Right ventricle myocardium inferior (tissue), 1 donor: ENCODE results near the gene CBLB. TPM values are rescaled to one million over a fixed set of nuclear protein-coding genes. Genes with fewer than 3 reads are reported as not detected.

ENCODE experiments used
- ATAC-seq: fragments of 200-7000 bp; cut with Tn5 transposase; one replicate; pipeline ENCODE4 v1.9.1; 2020; ENCODE audit warnings: mild to moderate bottlenecking, moderate library complexity
- DNase-seq: peaks from one replicate; pipeline ENCODE4 v3.0.0; 2021; ENCODE audit errors: missing footprints
- intact Hi-C: fragments of 100-400 bp; cut with DNase I; formaldehyde crosslinking; loops from one replicate; pipeline ENCODE4 v1.11.0; 2022
- total RNA-seq: library from RNA; stranded (reverse); fragmentation: NEBNext Ultra II Directional; extraction: Animal tissue kit (Norgen Biotek cat#: 25700); gene quantifications from one replicate; pipeline ENCODE4 v1.2.1, GENCODE V29; 2021
- donor health status: DM: no; HTN: yes; CAD: no; lungs with severe emphysema.

The CBLB gene
- total RNA-seq, 1 donor from 2014 or later = 54.6 TPM

DNA sequence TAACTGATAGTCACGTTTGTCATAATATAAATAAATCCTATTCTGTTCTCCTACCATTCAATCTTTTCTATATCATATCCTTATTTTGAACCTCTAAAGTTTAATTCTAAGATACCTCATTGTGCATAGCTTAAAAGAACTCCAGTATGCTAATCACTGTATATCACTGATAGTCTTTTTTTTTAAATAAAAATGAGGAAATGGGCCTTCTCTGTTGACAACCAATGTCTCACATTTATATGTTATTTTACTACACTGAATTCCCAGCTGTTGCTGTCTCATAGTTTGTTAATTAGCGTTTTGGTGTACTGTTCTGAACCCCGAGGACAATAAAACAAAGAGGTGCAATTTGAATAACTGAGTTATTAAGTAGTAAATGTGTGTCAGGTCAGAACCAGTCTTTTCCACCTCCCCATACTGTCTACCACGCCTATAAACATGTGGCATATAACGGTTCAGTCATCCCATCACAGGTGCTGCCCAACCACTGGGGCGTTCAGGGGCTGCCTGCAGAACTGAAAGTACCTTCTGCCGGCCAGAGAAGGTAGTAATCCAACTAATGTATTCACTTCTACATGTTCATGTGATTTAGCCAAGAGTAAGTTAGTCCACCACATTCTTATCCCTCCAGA, 14.9 kb downstream of the CBLB start:
- intact Hi-C loops = no loop called here
- ATAC-seq = no peak
- DNase-seq = no peak

DNA sequence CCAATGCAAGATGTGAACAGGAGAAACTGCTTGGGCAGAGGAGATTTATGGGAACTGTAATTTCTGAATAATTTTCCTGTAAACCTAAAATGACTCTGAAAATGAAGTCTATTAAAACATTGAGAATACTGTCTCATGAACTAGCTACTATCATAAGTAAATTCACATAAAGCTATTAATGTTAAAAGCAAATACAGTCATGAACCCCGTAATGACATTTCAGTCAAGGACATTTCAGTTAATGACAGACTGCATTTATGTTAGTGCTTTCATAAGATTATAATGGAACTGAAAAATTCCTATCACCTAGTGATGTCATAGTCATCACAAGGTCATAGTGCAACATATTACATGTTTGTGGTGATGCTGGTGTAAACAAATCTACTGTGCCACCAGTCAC, 17.2 kb downstream of the CBLB start:
- ATAC-seq (no peak), DNase-seq (no peak)
- intact Hi-C loops = no loop called here

DNA sequence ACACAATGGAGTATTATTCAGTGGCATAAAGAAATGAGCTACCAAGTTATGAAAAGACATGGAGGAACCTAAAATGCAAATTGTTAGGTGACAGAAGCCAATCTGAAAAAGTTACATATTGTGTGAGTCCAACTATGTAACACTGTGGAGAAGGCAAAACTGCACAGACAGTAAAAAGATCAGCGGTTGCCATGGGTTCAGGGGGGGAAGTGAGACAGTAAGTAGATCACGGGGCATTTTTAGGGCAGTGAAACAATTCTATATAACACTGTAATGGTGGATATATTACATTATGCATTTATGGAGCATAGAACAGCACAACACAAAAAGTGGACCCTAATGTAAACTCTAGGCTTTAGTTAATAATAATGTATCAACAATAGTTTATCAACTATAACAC, 17.6 kb downstream of the CBLB start:
- ATAC-seq (no peak), DNase-seq (no peak)
- intact Hi-C loops = no loop called here

DNA sequence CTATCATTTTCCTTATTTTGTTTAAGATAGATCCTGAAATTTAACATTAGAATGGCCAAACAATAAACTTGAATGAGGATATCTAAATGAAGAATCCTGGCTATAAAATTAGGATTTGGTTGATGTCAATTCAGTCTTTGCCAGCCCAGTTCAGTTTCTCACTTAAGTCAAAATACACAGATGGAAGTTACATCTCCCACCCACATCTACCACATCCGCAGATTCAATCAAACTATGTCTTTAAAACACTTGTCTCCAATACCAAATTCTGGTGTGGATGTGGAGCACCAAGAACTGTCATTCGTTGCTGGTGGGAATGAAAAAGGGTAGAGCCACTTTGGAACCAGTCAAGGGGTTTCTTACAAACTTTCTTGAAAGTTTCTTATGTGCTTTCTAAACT, 18.2 kb downstream of the CBLB start:
- intact Hi-C loops = no loop called here
- ATAC-seq (no peak), DNase-seq (no peak)

DNA sequence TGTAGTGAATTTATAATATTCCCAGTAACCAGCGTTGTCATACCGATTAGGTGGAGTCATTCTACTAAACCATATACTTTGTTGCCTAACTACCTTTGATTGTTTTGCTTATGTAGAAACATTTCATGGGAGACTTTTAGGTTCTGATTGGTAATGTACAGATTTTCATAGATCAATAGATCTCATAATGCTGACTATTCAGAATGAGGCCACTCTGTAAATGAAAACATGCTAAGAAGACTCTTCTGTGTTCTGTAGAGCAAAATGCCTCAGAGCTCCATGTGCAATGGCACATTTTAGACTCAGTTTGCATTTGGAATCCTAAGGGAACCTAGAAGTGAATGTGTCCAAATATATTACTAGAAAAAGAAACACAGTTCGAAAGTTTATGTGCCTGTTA, 20.0 kb downstream of the CBLB start:
- no peak for ATAC-seq
- intact Hi-C loops = no loop called here
- DNase-seq = no peak

DNA sequence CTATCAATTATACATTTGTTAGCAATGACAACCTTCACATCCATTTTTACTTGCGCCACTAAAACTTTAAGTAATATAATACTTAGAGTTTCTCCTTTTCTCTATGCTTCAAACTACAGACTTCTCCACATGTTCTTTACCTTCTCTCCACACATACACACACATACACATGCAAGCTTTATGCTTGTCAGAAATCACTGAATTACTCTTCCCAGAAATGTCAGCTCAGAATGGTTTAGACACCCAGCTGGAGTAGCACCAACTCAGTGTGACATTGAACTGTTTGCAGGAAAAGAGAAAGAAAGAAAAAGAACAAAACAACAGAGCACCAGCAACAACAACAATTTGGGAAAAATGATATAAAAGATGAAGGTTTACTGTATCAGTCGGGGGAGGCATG, 20.9 kb downstream of the CBLB start:
- DNase-seq = no peak
- intact Hi-C loops = no loop called here
- no peak for ATAC-seq

DNA sequence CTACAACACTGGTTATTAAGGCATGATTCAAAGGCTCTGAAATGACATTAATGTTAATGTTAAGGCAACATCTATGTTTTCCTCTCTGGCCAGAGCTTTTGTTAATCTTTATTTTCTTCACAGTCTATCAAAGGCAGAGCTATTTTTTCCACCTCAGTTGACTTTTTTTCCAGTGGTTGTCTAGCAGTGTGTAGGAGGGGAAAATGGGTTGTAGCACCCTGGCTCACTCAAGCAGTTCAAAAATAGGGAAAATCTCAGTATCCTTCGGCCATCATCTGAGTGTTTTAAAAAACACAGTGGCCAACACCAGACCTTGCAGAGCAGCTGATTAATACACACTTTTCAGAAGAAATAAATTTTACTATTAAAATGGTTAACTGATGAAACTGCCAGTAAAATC, 21.4 kb downstream of the CBLB start:
- DNase-seq = no peak
- ATAC-seq = no peak

DNA sequence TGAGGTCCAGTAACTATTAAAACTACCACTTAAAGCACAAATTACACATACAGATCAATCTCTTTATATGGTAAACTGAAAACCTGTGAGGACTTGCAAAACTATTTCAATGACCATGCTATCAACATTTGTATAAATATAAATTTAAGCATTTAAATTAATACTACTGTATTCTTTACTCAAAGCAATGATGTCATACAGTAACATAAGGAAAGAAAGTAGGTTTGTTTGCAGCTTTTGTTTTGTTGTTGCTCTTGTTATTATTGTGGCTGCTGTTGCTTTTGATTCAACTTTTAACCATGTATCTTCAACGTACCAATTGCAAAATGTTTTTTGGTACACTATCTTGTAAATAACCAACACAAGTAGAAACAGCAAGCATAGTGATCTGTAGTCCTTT, 22.0 kb downstream of the CBLB start:
- ATAC-seq (no peak), DNase-seq (no peak)
- intact Hi-C loops = no loop called here

More for the DNA sequence above, 21.4 kb downstream of the CBLB start:
- intact Hi-C loops = no loop called here

DNA sequence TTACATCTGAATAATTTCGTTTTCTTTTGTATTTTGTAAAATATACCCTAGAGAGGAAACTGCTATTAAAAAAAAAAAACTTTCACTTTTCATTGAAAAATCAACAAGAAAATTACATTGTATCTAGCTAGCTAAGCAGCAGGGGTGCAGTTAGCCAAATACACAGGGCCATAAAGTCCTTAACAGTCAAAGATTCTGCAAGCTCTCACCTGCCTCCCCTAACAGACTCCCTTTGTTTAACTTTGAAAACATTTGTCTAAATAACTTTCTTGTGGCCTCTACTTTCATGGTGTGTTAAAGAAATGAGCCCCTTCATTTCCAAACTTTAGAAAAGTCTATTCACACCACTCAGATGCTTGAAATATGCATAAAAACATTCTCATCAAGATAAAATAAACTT, 23.3 kb downstream of the CBLB start:
- ATAC-seq = no peak
- intact Hi-C loops = no loop called here
- DNase-seq = no peak

DNA sequence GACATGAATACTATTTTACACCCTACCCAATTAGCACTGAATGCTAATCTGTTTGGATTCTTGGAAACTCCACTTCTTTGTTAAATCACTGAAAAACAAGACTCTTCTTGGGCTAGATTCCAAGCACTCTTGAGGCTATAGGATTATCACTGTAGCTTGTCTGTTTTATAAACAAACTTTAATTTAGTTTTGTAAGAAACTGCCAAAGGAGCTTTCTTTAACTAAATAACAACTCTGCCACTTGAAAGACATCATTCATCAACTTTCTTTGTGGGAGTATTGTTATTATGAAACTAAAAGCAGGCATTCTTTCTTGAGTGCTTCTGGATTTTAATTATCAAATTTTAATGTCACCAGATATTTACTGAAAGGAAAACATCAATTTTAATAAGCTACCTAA, 24.1 kb downstream of the CBLB start:
- DNase-seq (no peak), ATAC-seq (no peak)
- intact Hi-C loops = no loop called here

DNA sequence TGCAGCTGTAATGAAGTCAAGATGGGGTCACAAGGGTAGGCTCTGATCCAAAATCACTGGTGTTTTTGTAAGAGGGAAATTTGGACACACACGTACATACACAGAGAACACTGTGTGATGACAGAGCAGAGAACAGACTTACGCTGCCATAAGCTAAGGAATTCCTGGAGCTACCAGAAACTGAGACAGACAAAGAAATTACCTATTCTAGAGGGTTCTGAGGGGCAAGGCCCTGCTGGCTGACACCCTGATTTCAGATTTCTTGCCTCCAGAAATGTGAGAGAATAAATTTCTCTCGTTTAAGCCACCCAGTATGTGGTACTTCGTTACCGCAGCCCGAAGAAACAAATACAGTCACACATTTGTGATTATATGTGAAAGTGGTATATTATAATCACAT, 24.8 kb downstream of the CBLB start:
- peak; percentile 86 for ATAC-seq
- DNase-seq = no peak
- intact Hi-C loops = no loop called here

DNA sequence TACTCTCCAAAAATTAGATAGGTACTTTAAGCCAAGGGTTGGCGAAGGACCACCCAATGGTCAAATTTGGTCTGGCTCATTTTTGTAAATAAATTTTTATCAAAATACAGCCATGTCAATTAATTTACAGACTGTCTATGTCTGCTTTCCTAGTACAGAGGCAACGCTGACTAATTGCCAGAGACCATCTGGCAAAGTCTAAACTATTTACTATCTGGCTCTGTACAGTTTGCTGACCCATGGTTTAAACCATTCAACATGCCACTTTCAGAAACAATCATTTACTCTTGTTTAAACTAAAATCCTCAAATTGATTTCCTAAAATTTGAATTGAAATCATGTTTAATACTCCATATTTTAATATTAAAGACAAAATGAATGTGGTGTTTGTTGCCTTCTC, 25.9 kb downstream of the CBLB start:
- intact Hi-C loops = no loop called here
- DNase-seq (no peak), ATAC-seq (no peak)

DNA sequence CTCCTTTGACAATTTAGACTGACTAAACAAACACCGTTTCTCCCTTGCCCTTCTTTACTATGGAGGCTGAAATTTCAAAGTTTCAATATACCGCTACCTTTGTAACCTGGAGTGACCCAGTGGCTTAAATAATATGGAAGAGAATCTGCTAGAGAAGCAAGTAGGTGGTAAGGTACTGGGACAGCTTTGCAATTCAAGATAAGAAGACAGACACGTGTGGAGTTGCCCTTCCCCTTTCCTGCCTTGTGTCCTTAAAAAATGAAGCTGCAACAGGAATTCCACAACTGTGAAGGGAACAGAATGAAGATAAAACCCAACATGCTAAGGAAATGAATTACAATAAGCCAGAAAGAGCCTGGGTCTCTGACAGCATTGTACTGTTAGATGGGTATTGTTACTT, 26.4 kb downstream of the CBLB start:
- no peak for ATAC-seq
- intact Hi-C loops = no loop called here
- no peak for DNase-seq

DNA sequence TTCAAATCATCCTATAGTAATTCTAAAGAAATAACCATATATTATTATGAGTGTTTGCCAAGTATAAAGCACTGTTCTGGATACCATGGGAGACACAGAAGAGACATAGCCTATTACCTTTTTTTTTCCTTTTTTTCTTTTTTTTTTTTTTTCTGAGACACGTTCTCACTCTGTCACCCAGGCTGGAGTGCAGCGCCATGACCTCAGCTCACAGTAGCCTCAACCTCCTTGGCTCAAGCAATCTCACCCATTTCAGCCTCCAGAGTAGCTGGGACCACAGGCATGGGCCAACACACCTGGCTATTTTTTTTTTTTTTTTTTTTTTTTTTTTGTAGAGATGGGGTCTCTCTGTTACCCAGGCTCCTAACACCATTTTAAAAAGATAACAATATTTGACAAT, 30.9 kb downstream of the CBLB start:
- ATAC-seq (no peak), DNase-seq (no peak)
- intact Hi-C loops = no loop called here

DNA sequence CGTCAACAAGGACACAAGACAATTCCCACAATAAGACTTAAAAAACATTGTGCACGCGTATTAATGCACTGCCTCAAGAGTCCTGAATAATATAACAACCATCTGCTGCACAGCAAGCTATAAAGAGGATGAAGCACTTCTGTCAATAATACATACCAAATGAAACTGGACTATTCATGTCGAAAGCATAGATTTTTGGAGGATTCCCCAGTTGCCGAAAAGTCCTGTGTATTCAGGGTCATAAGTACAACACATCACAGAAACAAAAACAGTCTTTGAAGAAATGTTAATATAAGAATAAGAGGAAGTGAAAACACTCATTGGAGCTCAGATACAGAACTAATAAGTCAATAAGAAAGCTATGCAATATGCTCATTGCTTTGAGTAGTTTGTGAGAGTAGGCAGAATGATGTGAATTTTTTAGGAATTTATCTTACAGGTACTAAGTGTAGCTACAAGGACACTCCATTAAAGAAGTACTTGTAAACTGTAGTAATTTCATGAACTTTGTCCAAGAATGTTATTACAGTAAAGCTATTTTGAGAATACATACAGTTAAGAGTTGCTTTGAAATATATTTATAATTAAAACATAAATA, 31.6 kb downstream of the CBLB start:
- DNase-seq = no peak
- no peak for ATAC-seq
- intact Hi-C loops = no loop called here

DNA sequence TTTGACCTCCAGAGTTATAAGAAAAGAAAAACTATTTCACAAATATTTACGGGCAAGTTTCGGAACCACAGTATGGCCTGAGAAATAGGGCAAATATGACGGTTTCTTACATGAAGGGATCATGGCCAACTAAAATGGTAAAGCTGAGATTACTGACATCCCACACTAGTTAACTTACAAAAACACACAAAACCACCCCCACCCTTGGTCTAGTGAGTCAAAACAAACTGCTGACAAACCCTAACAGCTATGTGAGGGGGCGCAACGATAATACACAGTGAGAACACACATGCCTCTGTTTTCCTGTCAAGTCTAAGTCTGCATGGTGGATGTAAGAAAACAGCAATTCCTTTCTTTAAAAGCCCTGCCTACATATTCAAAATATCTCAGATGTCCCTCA, 32.3 kb downstream of the CBLB start:
- intact Hi-C loops = no loop called here
- no peak for DNase-seq

DNA sequence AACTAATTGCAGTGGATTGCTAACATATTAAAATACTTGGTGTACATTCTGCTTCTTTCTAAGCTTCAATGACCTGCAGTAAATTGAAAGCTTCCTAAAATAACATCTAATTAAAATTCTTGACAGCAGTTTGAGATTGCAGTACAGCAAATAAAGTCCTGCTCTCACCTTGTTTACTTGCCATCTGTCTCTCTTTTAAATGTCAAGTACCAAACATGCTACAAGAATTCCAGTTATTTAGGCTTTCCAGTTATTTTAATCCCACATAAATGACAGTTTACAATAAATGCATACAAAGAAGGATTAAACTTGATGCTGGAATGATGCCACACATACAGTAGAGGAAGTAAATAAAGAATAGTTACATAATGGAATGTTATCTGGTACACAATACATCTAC, 33.2 kb downstream of the CBLB start:
- intact Hi-C loops = no loop called here
- no peak for DNase-seq
- ATAC-seq = peak; percentile 57

More for the DNA sequence above, 32.3 kb downstream of the CBLB start:
- no peak for ATAC-seq

DNA sequence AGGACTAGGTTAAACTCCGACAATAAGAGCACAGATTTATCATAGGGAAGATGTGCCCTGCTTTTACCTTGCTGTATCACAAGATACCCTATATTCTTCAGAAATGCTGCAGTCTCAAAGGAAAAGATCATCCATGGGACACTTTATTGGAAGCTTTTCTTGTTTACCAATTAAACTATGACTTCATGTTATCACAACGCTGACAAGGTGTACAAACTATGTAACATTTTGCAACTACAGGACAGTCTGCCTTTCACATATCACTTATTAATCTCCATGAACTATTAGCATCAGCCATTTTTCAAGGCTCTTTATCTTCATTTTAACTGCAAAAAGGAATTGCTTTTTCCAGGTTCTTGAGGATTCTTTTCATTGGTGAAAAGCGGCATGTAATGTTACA, 34.0 kb downstream of the CBLB start:
- ATAC-seq = no peak
- intact Hi-C loops = loop anchor here (5.0 kb wide), 1 partner anchor 33 kb away; the partner anchor contains the start of gene CBLB
- DNase-seq = no peak

DNA sequence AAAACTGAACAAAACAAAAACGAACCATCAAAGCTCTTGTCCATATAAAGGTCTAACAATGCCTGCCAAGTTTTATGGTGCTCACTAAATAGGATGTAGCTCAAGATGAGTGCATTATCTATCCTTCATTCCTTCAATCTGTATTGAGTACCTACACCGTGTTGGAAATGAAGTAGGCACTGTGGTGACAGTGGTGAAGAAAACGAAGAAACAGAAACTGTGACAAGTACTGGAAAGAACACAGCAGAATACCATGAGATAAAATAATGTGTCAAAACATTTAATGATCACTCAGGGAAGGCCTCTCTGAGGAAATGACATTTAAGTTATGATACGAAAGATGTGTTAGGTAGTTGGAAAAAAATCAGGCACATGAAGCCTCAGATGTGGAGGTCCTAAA, 36.2 kb downstream of the CBLB start:
- DNase-seq = no peak

DNA sequence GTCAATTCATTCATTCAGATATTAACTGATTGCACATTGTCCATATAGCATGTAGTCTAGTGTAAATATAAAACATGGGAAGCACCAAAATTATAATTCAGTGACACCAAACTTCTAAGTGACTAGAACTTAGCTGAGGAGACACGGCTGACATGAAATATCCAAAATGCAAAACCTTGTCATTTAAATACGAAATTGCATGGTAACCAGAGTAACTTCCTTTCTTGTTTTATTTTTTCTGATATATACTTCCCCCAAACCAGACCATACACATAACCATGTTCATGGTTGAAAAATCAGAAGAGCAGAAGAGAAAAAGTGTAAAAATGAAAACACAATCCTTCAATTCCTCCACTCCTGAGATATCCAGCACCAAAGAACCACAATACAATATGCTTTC, 38.0 kb downstream of the CBLB start:
- intact Hi-C loops = loop anchor here (5.0 kb wide), 1 partner anchor 36 kb away; the partner anchor contains the start of gene CBLB
- DNase-seq (no peak), ATAC-seq (no peak)

More for the DNA sequence above, 36.2 kb downstream of the CBLB start:
- intact Hi-C loops = loop anchor here (5.0 kb wide), 1 partner anchor 35 kb away; the partner anchor contains the start of gene CBLB
- no peak for ATAC-seq
